NOMO-1 treated with dmso at 0.1 percent for 144 hours (cell line): ENCODE measurements around the gene HCCS.
"Not testable (repeated sequence)": the region's sequence is repeated elsewhere in the genome, so short reads cannot be mapped to it uniquely, and the experiment has no call there.

Experiments used
- DNase-seq: peaks from one replicate; lab custom pipeline; 2025; ENCODE audit not compliant: unreplicated experiment; lab: John Stamatoyannopoulos, UW

Gene HCCS

DNA sequence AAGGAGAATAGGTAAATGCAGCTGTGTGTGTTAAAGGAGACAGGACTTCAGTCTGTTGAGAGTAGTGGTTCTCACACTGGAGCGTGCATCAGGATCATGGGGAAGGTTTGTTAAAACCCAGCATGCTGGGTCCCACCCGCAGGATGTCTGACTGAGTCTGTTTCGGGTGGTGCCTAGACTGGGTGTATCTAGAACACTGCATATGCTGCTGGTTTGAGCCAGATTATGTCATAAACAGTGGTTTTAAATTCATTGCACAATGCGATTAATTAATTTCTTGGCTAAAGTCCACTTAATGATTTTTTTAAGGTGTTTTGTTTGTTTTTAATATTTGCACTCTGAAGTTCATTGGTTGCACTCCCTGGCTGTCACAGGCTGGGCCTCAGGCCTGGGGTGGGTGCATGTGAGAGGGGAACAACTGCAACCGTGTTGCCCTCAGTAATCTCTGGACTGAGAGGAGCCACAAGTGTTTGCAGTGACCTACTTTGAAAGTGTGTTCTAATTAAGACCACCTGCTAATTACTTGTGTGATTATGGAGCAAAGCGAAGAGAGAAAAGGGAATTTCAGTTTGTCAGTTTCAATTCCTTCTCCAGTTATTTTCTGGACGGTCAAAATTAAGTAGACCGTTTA is 8.3 kb downstream of the HCCS start:
- no peak for DNase-seq

DNA sequence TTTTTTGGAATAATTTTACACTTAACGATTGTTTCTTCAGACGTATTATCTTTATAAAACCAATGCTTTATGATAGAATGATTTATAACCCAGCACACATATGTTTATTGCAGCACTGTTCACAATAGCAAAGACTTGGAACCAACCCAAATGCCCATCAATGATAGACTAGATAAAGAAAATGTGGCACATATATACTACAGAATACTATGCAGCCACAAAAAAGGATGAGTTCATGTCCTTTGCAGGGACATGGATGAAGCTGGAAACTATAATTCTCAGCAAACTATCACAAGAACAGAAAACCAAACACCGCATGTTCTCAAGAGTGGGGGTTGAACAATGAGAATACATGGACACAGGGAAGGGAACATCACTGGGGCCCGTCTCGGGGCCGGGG is 12.0 kb downstream of the HCCS start:
- not testable (repeated sequence) for DNase-seq

DNA sequence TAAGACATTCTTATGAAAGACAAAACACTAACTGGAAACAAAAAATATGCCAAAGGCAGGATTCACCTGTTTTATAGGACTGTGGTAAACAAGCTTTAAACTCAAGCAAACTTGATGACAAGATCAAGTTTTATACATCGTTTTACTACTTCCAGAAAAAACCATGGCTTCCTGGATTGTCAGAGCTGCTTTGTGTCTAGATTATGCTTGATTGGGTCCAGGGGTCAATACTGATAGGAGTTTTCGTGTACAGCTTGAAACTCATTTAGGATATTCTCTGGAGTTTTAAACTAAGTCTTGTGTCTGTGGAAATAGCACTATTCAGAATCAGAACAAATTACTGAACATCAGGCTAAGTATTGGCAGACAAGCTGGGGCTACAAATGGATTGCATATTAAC is 13.0 kb downstream of the HCCS start:
- no peak for DNase-seq

DNA sequence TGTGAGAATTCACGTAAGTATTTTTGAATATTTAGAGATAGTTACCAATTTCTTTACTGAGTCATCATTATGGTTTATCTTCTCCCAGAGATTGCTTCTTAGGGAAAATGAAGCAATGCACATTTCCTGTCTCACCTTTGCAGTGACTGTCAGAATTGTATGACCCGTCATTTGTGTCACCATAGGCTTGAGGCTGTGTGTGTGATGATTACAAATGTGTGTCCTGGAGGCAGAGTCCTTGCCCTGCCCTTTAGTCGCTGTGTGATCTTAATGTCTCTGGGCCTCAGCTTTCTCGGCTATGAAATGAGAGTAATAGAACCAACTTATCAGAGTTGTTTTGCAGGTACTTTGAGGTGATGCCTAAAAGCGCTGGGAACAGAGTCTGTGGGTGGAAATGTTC is 13.9 kb downstream of the HCCS start:
- DNase-seq, result no peak

- DNase-seq, result no peak
These were observed 18.5 kb downstream of the HCCS start for GRCh38 chrX:11129534-11130105.

- DNase-seq, result no peak
These were observed 19.0 kb downstream of the HCCS start for GRCh38 chrX:11130136-11130535.

DNA sequence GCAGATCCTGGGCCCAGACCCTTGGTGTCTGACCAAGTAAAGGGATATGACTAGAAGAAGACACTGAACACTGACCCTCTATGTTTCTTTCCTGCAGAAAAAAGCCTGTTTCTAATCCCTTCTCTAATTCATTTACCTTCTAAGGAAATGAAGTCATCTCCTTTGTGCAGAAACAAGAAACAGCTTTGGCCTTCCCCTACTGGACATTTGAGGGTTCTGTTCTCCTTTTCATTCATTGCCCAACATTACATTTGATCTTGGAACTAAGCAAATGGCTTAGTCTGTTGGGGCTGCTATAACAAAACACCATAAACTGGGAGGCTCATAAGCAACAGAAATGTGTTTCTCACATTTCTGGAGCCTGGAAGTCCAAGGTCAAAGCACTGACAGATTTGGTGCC is 20.0 kb downstream of the HCCS start:
- no peak for DNase-seq

GRCh38 chrX:11135564-11136185 is 24.5 kb downstream of the HCCS start:
- no peak for DNase-seq

- DNase-seq, result no peak
These were observed 26.5 kb downstream of the HCCS start for GRCh38 chrX:11137543-11138139.

DNA sequence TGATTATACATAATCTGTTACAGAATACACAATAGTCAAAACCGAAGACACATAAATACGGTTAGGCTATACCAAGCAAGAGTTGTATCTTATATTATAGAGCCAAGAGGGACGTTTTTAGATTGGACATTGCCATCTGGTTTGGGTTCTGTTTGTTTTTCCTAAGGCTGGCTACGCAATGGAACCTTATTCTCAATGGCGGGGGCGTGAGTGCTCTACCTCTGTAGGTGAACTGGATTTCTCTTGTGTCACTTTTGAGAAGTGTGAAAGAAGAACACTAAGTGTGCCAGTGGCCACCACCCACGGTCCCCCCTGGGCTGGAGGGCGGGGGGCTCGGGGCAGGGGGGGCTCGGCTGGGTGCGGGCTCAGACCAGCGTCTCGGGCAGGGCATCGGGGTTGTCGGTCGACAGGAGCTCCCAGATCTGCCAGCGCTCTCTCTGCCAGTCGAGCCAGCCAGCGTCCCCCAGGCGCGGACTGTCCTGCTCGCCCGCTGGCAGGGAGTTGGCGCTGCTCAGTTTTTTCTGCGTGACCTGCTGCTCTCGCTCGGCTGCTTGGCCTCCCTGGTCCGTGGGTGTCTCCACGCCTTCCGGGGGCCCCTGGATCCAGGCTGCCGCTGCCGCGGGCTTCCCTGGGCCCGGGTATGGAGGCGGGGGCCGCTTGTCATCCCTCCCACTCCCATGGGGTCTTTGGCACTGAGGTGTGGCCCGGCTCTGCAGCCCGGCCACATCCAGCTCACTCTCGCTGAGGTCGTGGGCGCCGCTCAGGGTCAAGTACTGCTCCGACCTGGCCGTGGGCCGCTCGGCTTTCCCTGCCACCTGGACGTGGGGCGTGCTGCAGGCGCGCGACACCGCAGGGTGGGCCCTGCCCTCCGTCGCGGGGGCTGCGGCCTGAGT is 27.6 kb downstream of the HCCS start:
- no peak for DNase-seq

- DNase-seq, result no peak
These were observed 33.0 kb downstream of the HCCS start for GRCh38 chrX:11143931-11144678.

DNA sequence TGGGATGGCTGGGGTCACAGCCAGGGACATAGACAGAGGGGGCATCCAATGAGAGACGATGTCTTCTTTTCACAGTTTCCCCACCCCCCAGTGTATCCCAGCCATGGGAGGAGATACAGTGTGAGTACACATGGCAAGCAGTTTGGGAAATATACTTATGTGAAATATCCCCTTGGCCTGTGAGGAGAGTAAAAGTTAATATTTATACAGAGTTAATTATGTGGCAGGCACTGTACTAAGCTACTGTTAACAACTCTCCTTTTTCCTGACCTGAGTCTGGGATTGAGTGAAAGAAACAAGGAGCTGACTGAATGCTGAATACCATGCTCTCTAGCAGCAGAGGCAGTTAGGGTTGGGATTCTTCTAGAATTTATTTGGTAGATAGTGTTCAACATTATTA is 35.3 kb downstream of the HCCS start:
- no peak for DNase-seq

DNA sequence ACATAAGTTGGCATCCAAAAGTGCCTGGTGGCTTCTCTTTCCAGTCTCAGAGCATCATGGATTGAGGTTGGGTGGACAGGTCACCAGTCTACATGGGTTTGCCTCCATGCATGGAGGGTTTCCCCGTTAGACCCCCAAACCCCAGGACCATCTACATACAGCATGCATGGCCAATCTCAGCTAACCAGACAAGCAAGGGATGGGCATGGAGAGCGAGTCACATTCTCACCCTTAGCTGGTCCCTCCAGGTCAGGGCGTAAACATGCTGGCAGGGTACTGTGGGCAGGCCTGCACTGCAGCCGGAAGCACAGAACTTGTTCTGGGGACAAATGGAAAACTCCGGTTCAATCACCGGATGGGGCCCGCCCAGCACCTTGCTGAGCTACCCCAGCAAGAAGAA is 37.3 kb downstream of the HCCS start:
- DNase-seq, result no peak

- no peak for DNase-seq
These were observed 40.8 kb downstream of the HCCS start for GRCh38 chrX:11151799-11152559.

DNA sequence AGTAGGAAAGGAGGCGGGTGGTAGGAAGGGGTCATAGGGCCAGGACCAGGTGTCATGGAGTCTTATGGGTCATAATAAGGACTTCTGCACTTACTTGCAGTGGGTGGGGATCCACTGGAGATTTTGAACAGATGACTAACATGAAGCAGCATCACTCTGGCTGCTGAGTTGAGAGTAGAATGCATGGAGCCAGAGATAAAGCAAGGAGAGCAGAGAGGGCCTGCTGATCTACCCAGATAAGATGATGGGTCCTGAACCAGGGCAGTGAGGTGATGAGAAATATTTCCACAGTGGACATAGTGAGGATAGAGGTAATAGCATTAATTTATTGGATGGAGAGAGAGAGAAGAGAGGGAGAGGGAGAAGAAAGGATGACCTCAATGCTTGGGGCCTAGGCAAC is 48.0 kb downstream of the HCCS start:
- no peak for DNase-seq

GRCh38 chrX:11164433-11164832 is 53.3 kb downstream of the HCCS start:
- DNase-seq, result no peak

- DNase-seq, result no peak
These were observed 60.8 kb downstream of the HCCS start for GRCh38 chrX:11171956-11172355.

GRCh38 chrX:11172415-11172814 is 61.3 kb downstream of the HCCS start:
- DNase-seq, result no peak
